K562 (cell line): ENCODE results near the gene RRM2. TPM values are rescaled to one million over a fixed set of nuclear protein-coding genes. Genes with fewer than 3 reads are reported as not detected.
A peak's percentile ranks its signal among the peaks of the same experiment; 100 is the strongest.

Experiments
- CTBP1 ChIP-seq: fragments of 450-650 bp; IDR thresholded peaks from 2 replicates; pipeline ENCODE4 v1.6.1; 2016; ENCODE audit warnings: borderline replicate concordance
- ELF4 ChIP-seq: fragments of 450-650 bp; formaldehyde crosslinking; IDR thresholded peaks from 2 replicates; pipeline ENCODE4 v1.4.0; 2022; ENCODE audit warnings: missing genetic modification characterization
- FOSL1 ChIP-seq: fragments of 200-800 bp; sonication (Bioruptor generic); conservative IDR thresholded peaks from 2 replicates; pipeline ENCODE4 v1.6.1; 2016; ENCODE audit warnings: missing genetic modification characterization, missing compliant biosample characterization
- FOXO4 ChIP-seq: fragments of 450-650 bp; formaldehyde crosslinking; IDR thresholded peaks from 2 replicates; pipeline ENCODE4 v1.4.0; 2020; ENCODE audit warnings: mild to moderate bottlenecking, moderate library complexity
- MXD1 ChIP-seq: fragments of 250-450 bp; sonication (Bioruptor Pico); IDR thresholded peaks from 2 replicates; pipeline ENCODE4 v1.8.0; 2021; ENCODE audit warnings: borderline replicate concordance, mild to moderate bottlenecking, moderate library complexity; ENCODE audit not compliant: poor library complexity, severe bottlenecking
- PHF21A ChIP-seq: fragments of 450-650 bp; IDR thresholded peaks from 2 replicates; pipeline ENCODE4 v1.6.1; 2017; ENCODE audit warnings: low read depth, borderline replicate concordance
- POLR2AphosphoS2 ChIP-seq: IDR thresholded peaks from 2 replicates; pipeline ENCODE4 v1.6.1; 2012; ENCODE audit warnings: low read length, improper control_type of control experiment
- TARDBP ChIP-seq: fragments of 450-650 bp; IDR thresholded peaks from 2 replicates; pipeline ENCODE4 v1.6.1; 2016
- TBL1XR1 ChIP-seq, 2 experiments: IDR thresholded peaks; 2 replicates each; pipeline ENCODE4 v1.6.1; 2012; ENCODE audit warnings: improper control_type of control experiment in 2 of 2, low read length in 2 of 2, mild to moderate bottlenecking in 1 of 2
- TRIM28 ChIP-seq: fragments of 450-650 bp; IDR thresholded peaks from 2 replicates; pipeline ENCODE4 v1.6.1; 2017
- ZFP36 ChIP-seq: fragments of 150-350 bp; IDR thresholded peaks from 2 replicates; pipeline ENCODE4 v1.6.1; 2018; ENCODE audit warnings: low read length, low read depth; ENCODE audit not compliant: partially characterized antibody
- ZNF217 ChIP-seq: sonication (generic); formaldehyde crosslinking; IDR thresholded peaks from 2 replicates; pipeline ENCODE4 v1.8.0; 2022; ENCODE audit warnings: mild to moderate bottlenecking, missing genetic modification reagents
- polyA plus RNA-seq, 8 experiments: library from polyadenylated mRNA; depleted of rRNA in 4 of 8; stranded (reverse) in 5 of 8; unstranded in 3 of 8; fragments of >200 nt; fragmentation: Nextera tagmentation in 2 of 8; fragmentation: Illumina TruSeq in 1 of 8; extraction: Ambion mirVana in 2 of 8; extraction: Trizol in 1 of 8; gene quantifications; 2 replicates each; pipeline versions ENCODE4 v1.2.1 to v1.2.3, GENCODE V29; 2011 to 2014; ENCODE audit warnings: inconsistent platforms in 1 of 8, missing spikeins in 1 of 8
- total RNA-seq, 7 experiments: library from RNA; depleted of rRNA in 6 of 7; stranded (reverse); fragments of >200 nt in 6 of 7; fragmentation: Illumina TruSeq in 2 of 7; extraction: Trizol in 2 of 7; gene quantifications; 2 replicates each; pipeline versions ENCODE4 v1.2.1 to v1.2.3, GENCODE V29; 2011 to 2021; ENCODE audit warnings: low replicate concordance in 1 of 7
- TF ChIP-seq, protein P1 (sequence below): sonication (generic); formaldehyde crosslinking; IDR thresholded peaks from 2 replicates; pipeline ENCODE4 v1.8.1; 2023; ENCODE audit warnings: mild to moderate bottlenecking, missing genetic modification reagents
- TF ChIP-seq, protein P2 (sequence below): sonication (generic); formaldehyde crosslinking; IDR thresholded peaks from 2 replicates; pipeline ENCODE4 v1.8.0; 2022; ENCODE audit warnings: mild to moderate bottlenecking, low read depth, missing genetic modification reagents
- TF ChIP-seq, protein P3 (sequence below), 2 experiments: fragments of 250-450 bp in 1 of 2; fragments of 450-650 bp in 1 of 2; sonication (Bioruptor Pico) in 1 of 2; IDR thresholded peaks; 2 replicates each; pipeline versions ENCODE4 v1.6.1 to v1.8.0; 2016 to 2021; ENCODE audit warnings: mild to moderate bottlenecking in 2 of 2, moderate library complexity in 2 of 2, missing compliant biosample characterization in 1 of 2, missing genetic modification characterization in 1 of 2
- TF ChIP-seq, protein P4 (sequence below): fragments of 250-450 bp; sonication (Bioruptor Pico); IDR thresholded peaks from 2 replicates; pipeline ENCODE4 v1.8.0; 2021; ENCODE audit warnings: mild to moderate bottlenecking, moderate library complexity
- TF ChIP-seq, protein P5 (sequence below): fragments of 250-450 bp; sonication (Bioruptor Pico); IDR thresholded peaks from 2 replicates; pipeline ENCODE4 v1.8.0; 2021; ENCODE audit warnings: moderate library complexity, mild to moderate bottlenecking, inconsistent platforms

Gene RRM2
- total and polyA plus RNA-seq, 9 of the 15 experiments (the other 6 are each of a cell fraction or from before 2014, with no cell fraction given), result 50.1 to 244 (median 128) TPM

GRCh38 chr2:10120158-10120876 lies 2.2 kb upstream of the RRM2 start (continued):
- TF ChIP-seq, protein P1, sequence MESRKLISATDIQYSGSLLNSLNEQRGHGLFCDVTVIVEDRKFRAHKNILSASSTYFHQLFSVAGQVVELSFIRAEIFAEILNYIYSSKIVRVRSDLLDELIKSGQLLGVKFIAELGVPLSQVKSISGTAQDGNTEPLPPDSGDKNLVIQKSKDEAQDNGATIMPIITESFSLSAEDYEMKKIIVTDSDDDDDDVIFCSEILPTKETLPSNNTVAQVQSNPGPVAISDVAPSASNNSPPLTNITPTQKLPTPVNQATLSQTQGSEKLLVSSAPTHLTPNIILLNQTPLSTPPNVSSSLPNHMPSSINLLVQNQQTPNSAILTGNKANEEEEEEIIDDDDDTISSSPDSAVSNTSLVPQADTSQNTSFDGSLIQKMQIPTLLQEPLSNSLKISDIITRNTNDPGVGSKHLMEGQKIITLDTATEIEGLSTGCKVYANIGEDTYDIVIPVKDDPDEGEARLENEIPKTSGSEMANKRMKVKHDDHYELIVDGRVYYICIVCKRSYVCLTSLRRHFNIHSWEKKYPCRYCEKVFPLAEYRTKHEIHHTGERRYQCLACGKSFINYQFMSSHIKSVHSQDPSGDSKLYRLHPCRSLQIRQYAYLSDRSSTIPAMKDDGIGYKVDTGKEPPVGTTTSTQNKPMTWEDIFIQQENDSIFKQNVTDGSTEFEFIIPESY (CRISPR knock-in tag), result peak; percentile 71; the same call in 1 of the 2 replicates
- TF ChIP-seq CTBP1 (peak; percentile 83; the same call in 1 of the 2 replicates), POLR2AphosphoS2 (0 out of 2 replicates have a peak, but pooled peaks have one; percentile 36), ELF4 (no peak), TARDBP (peak; percentile 47; the same call in 1 of the 2 replicates), TRIM28 (no peak), PHF21A (0 out of 2 replicates have a peak, but pooled peaks have one; percentile 41), FOSL1 (tag) (peak; percentile 91), FOXO4 (CRISPR knock-in tag) (no peak), TBL1XR1 (IDR thresholded peaks at IDR 0.05; ENCODE audit: low read length in 2 of 2) (no peak; a peak in 1 of 4 replicates), ZNF217 (CRISPR knock-in tag) (no peak), ZFP36 (no peak), MXD1 (peak; percentile 47)
- TF ChIP-seq, protein P2, sequence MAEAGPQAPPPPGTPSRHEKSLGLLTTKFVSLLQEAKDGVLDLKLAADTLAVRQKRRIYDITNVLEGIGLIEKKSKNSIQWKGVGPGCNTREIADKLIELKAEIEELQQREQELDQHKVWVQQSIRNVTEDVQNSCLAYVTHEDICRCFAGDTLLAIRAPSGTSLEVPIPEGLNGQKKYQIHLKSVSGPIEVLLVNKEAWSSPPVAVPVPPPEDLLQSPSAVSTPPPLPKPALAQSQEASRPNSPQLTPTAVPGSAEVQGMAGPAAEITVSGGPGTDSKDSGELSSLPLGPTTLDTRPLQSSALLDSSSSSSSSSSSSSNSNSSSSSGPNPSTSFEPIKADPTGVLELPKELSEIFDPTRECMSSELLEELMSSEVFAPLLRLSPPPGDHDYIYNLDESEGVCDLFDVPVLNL (CRISPR knock-in tag), result peak; percentile 67; the same call in 1 of the 2 replicates
- TF ChIP-seq, protein P3, sequence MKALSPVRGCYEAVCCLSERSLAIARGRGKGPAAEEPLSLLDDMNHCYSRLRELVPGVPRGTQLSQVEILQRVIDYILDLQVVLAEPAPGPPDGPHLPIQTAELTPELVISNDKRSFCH (CRISPR knock-in tag; IDR thresholded peaks at IDR 0.05), result no peak
- TF ChIP-seq, protein P3 (tag; IDR thresholded peaks at IDR 0.05), result peak; percentile 70
- TF ChIP-seq, protein P4, sequence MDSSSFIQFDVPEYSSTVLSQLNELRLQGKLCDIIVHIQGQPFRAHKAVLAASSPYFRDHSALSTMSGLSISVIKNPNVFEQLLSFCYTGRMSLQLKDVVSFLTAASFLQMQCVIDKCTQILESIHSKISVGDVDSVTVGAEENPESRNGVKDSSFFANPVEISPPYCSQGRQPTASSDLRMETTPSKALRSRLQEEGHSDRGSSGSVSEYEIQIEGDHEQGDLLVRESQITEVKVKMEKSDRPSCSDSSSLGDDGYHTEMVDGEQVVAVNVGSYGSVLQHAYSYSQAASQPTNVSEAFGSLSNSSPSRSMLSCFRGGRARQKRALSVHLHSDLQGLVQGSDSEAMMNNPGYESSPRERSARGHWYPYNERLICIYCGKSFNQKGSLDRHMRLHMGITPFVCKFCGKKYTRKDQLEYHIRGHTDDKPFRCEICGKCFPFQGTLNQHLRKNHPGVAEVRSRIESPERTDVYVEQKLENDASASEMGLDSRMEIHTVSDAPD (CRISPR knock-in tag), result no peak
- TF ChIP-seq, protein P5, sequence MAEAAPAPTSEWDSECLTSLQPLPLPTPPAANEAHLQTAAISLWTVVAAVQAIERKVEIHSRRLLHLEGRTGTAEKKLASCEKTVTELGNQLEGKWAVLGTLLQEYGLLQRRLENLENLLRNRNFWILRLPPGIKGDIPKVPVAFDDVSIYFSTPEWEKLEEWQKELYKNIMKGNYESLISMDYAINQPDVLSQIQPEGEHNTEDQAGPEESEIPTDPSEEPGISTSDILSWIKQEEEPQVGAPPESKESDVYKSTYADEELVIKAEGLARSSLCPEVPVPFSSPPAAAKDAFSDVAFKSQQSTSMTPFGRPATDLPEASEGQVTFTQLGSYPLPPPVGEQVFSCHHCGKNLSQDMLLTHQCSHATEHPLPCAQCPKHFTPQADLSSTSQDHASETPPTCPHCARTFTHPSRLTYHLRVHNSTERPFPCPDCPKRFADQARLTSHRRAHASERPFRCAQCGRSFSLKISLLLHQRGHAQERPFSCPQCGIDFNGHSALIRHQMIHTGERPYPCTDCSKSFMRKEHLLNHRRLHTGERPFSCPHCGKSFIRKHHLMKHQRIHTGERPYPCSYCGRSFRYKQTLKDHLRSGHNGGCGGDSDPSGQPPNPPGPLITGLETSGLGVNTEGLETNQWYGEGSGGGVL (CRISPR knock-in tag), result no peak
